Suprapubic skin (tissue), 4 donors: ENCODE data around the gene PF4V1.

ENCODE experiments used
- EP300 ChIP-seq: sonication (generic); formaldehyde crosslinking; IDR thresholded peaks from one replicate; pipeline ENCODE4 v1.6.1; 2017; ENCODE audit warnings: antibody characterized with exemption
- POLR2A ChIP-seq, 2 donors: fragments of 450-650 bp; IDR thresholded peaks; one replicate each; pipeline ENCODE4 v1.6.1; 2017; ENCODE audit warnings: antibody characterized with exemption in 2 of 2, mild to moderate bottlenecking in 2 of 2, moderate library complexity in 2 of 2
- POLR2AphosphoS5 ChIP-seq, 3 donors: sonication (generic); formaldehyde crosslinking; IDR thresholded peaks; one replicate each; pipeline ENCODE4 v1.6.1; 2017; ENCODE audit warnings: antibody characterized with exemption in 3 of 3
- TF ChIP-seq, protein P1 (sequence below), 2 donors: fragments of 200-600 bp in 1 of 2; fragments of 450-650 bp in 1 of 2; sonication (generic) in 1 of 2; IDR thresholded peaks; one replicate each; pipeline ENCODE4 v1.5.1; 2016 to 2019; ENCODE audit warnings: antibody characterized with exemption in 2 of 2, mild to moderate bottlenecking in 1 of 2, moderate library complexity in 1 of 2

DNA sequence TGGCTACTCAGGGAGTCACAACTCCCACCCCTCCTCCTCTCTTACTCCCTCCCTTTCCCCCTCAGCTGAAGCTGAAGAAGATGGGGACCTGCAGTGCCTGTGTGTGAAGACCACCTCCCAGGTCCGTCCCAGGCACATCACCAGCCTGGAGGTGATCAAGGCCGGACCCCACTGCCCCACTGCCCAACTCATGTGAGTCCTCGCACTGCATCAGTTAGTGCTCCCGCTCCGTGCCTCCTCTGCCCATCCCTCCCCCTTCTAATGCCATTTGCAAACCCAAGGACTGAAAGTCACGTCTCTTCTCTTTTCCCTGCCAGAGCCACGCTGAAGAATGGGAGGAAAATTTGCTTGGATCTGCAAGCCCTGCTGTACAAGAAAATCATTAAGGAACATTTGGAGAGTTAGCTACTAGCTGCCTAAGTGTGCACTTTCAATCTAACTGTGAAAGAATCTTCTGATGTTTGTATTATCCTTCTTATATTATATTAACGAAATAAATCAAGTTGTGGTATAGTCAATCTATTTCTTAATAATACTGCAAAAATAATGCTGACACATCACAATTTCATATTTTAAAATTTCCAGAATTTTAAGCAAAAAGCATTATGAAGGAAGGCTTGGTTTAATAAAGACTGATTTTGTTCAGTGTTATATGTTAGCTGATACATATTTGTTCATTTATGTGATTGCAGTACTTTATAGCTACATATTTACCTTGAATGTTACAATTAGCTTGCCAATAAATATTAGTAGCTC lies 800 bp downstream of the PF4V1 start:
- TF ChIP-seq, protein P1, sequence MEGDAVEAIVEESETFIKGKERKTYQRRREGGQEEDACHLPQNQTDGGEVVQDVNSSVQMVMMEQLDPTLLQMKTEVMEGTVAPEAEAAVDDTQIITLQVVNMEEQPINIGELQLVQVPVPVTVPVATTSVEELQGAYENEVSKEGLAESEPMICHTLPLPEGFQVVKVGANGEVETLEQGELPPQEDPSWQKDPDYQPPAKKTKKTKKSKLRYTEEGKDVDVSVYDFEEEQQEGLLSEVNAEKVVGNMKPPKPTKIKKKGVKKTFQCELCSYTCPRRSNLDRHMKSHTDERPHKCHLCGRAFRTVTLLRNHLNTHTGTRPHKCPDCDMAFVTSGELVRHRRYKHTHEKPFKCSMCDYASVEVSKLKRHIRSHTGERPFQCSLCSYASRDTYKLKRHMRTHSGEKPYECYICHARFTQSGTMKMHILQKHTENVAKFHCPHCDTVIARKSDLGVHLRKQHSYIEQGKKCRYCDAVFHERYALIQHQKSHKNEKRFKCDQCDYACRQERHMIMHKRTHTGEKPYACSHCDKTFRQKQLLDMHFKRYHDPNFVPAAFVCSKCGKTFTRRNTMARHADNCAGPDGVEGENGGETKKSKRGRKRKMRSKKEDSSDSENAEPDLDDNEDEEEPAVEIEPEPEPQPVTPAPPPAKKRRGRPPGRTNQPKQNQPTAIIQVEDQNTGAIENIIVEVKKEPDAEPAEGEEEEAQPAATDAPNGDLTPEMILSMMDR (IDR thresholded peaks at IDR 0.05): no peak
- no peak for TF ChIP-seq POLR2A (IDR thresholded peaks at IDR 0.05)
- TF ChIP-seq POLR2AphosphoS5 (IDR thresholded peaks at IDR 0.05): no peak
- no peak for TF ChIP-seq EP300
